Measurements from ENCODE around the gene IRF2BPL.

DNA sequence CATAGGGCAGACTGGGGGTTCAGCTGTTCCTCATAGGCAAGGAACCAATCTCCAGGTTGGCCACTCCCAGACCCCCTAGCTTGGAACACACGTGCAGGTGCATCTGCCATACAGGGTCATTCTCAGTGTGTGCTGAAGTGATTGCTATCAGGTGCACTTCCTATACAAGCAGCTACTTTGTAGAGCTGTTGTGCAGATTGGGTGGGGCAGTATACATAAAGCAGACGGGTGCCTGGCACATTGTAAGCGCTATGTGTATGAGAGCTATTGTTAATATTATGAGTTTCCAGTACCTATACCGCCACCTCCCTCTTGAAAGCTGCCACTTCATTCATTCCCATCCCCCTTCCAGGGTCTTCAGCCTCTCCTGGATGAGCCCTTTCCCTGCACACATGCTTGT lies 17.3 kb downstream of the IRF2BPL start:
- TF ChIP-seq, protein P1, sequence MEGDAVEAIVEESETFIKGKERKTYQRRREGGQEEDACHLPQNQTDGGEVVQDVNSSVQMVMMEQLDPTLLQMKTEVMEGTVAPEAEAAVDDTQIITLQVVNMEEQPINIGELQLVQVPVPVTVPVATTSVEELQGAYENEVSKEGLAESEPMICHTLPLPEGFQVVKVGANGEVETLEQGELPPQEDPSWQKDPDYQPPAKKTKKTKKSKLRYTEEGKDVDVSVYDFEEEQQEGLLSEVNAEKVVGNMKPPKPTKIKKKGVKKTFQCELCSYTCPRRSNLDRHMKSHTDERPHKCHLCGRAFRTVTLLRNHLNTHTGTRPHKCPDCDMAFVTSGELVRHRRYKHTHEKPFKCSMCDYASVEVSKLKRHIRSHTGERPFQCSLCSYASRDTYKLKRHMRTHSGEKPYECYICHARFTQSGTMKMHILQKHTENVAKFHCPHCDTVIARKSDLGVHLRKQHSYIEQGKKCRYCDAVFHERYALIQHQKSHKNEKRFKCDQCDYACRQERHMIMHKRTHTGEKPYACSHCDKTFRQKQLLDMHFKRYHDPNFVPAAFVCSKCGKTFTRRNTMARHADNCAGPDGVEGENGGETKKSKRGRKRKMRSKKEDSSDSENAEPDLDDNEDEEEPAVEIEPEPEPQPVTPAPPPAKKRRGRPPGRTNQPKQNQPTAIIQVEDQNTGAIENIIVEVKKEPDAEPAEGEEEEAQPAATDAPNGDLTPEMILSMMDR (IDR thresholded peaks at IDR 0.05): no peak
- no peak for TF ChIP-seq POLR2A (IDR thresholded peaks at IDR 0.05)

Measured in body of pancreas (tissue), 4 donors.